ENCODE results near the gene RPS3A.

GRCh38 chr4:151153585-151153984 lies 54.2 kb downstream of the RPS3A start:
- no peak for TF ChIP-seq EZH2 (IDR thresholded peaks at IDR 0.05; ENCODE audit: borderline replicate concordance, low read depth, low read length, poor library complexity, severe bottlenecking)
- no peak for TF ChIP-seq CTCF (conservative IDR thresholded peaks at IDR 0.05; ENCODE audit: low read depth, low read length)
